Brain microvascular endothelial cell (primary cell): Measurements from ENCODE around the gene SLC35B2.

Source experiments
- DNase-seq: peaks from one replicate; pipeline ENCODE4 v3.0.0-alpha.2; 2020
- H3K27ac ChIP-seq: fragments of 250-450 bp; sonication (Bioruptor Pico); 2 replicates; pipeline ENCODE4 v1.5.1; 2020; ENCODE audit warnings: mild to moderate bottlenecking, moderate library complexity
- H3K27me3 ChIP-seq: fragments of 250-450 bp; sonication (Bioruptor Pico); replicated peaks from 2 replicates; pipeline ENCODE4 v1.5.1; 2020; ENCODE audit warnings: mild to moderate bottlenecking
- H3K36me3 ChIP-seq: fragments of 250-450 bp; sonication (Bioruptor Pico); replicated peaks from 2 replicates; pipeline ENCODE4 v1.5.1; 2020; ENCODE audit warnings: mild to moderate bottlenecking
- H3K4me3 ChIP-seq: 2 replicates; pipeline ENCODE4 v1.5.1; 2011; ENCODE audit warnings: low read depth, mild to moderate bottlenecking, control low read depth, low read length, moderate library complexity
- in situ Hi-C: cut with HindIII; loops from 2 replicates; pipeline ENCODE4 v1.10.0; 2017; ENCODE audit warnings: low sequenced_read_pairs, low pct_ligation_motif_present
- TF ChIP-seq, protein P1 (sequence below): IDR thresholded peaks from 2 replicates; pipeline ENCODE4 v1.5.1; 2011; ENCODE audit warnings: low read depth, mild to moderate bottlenecking, moderate library complexity, low read length, control low read depth, inconsistent platforms; ENCODE audit errors: missing control alignments

SLC35B2 gene

DNA sequence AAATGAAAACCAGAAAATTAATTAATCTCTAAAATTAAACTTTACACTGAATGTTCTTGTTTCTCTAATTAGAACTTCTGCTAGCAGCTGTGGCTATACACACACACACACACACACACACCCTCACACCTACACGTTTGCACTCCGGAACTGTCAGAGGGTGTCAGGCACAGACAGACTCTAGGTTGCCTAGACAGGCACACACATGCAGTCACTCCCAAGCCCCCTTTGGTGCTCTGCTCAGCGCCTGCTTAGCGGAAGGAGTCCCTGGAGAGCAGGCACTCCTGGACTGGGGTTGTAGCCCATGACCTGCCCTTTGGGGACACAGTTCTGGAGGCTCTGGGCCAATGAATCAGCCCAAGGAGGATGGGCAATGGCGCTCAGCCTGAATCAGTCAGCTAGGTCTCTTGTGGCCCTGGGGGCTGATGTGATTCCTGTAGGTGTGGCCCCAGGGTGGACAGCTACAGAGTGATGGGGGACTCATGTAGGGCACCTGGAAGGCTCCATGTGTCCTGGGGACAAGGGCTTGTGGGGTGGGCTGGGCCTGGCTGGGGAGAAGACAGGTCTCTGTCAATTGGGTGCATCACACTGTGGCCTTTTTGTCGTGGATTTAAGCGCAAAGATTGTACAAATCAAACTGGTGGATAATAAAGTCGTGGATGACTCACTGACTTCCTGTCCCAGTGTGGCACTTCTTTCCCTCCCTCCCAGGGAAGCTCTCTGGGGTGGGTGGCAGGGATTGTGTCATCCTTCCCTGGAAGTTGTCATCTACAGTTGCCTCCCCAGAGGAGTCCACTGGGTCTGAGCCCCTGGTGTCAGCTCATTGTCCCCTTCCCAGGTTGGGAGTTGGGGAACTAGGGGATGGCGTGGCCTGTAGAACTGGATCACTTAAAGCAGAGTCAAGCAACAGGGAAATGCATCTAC, 21.7 kb upstream of the SLC35B2 start:
- H3K36me3 ChIP-seq = no peaks in the 10 kb centered on the region
- no peak overlapping the region for H3K27ac ChIP-seq
- in situ Hi-C loops = no loop called here
- DNase-seq = no peak
- TF ChIP-seq, protein P1, sequence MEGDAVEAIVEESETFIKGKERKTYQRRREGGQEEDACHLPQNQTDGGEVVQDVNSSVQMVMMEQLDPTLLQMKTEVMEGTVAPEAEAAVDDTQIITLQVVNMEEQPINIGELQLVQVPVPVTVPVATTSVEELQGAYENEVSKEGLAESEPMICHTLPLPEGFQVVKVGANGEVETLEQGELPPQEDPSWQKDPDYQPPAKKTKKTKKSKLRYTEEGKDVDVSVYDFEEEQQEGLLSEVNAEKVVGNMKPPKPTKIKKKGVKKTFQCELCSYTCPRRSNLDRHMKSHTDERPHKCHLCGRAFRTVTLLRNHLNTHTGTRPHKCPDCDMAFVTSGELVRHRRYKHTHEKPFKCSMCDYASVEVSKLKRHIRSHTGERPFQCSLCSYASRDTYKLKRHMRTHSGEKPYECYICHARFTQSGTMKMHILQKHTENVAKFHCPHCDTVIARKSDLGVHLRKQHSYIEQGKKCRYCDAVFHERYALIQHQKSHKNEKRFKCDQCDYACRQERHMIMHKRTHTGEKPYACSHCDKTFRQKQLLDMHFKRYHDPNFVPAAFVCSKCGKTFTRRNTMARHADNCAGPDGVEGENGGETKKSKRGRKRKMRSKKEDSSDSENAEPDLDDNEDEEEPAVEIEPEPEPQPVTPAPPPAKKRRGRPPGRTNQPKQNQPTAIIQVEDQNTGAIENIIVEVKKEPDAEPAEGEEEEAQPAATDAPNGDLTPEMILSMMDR = no peak
- H3K4me3 ChIP-seq = no peak overlapping the region
- peaks cover 18% of the 10 kb centered on the region for H3K27me3 ChIP-seq

DNA sequence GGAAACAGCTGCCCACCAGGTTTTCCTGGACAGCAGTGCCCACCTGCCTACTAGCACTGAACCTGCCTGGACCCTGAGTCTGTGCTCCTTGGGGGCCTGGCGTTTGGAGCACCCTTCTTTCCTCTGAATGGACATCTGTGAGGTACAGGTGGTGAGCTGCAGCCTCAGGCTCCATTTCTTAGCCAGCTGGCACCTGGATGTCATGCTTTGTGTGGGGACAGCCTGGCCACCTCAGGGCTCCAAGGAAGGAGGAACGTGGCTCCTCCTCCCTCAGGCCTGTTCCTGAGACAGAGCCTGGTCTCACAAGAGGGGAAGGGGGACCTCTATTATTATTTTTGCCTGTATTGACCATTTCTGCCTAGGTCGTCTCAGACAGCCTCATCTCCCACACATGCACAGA, 21.0 kb upstream of the SLC35B2 start:
- Histone ChIP-seq H3K36me3 (no peaks in the 10 kb centered on the region), H3K27me3 (peaks cover 17% of the 10 kb centered on the region), H3K27ac (no peak overlapping the region), H3K4me3 (no peak overlapping the region)
- in situ Hi-C loops = no loop called here
- TF ChIP-seq, protein P1 = no peak
- DNase-seq = no peak

GRCh38 chr6:44277763-44278162, 20.4 kb upstream of the SLC35B2 start:
- TF ChIP-seq, protein P1 = no peak
- in situ Hi-C loops = no loop called here
- no peak for DNase-seq
- Histone ChIP-seq H3K36me3 (no peaks in the 10 kb centered on the region), H3K4me3 (no peak overlapping the region), H3K27me3 (peaks cover 23% of the 10 kb centered on the region), H3K27ac (no peak overlapping the region)

GRCh38 chr6:44276667-44277640, 19.6 kb upstream of the SLC35B2 start:
- TF ChIP-seq, protein P1 = no peak
- no peak overlapping the region for H3K27ac ChIP-seq
- H3K27me3 ChIP-seq = peaks cover 28% of the 10 kb centered on the region
- in situ Hi-C loops = no loop called here
- H3K4me3 ChIP-seq = no peak overlapping the region
- H3K36me3 ChIP-seq = no peaks in the 10 kb centered on the region
- DNase-seq = no peak

DNA sequence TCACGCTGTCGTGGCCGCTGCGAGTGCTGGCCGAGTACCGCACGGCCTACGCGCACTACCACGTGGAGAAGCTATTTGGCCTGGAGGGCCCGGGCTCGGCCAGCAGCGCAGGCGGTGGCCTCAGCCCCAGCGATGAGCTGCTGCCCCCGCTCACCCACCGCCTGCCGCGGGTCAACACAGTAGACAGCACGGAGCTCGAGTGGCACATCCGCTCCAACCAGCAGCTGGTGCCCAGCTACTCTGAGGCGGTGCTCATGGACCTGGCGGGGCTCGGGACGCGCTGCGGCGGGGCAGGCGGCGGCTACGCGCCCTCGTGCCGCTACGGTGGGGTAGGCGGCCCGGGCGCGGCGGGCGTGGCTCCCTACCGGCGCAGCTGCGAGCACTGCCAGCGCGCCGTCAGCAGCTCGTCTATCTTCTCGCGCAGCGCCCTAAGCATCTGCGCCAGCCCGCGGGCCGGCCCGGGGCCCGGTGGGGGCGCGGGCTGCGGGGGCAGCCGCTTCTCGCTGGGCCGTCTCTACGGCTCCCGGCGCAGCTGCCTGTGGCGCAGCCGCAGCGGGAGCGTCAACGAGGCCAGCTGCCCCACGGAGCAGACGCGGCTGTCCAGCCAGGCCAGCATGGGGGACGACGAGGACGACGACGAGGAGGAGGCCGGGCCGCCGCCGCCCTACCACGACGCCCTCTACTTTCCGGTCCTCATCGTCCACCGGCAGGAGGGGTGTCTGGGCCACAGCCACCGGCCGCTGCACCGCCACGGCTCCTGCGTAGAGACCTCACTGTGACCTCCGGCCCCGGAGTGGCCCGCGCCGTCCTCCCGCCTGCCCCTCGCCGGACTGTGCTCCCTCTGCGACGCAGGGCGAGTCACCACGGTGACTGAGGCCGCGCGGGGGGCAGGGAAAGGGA, 18.7 kb upstream of the SLC35B2 start:
- TF ChIP-seq, protein P1 = no peak
- in situ Hi-C loops = no loop called here
- H3K36me3 ChIP-seq = no peaks in the 10 kb centered on the region
- peak overlapping the region; percentile 15 for H3K4me3 ChIP-seq
- H3K27me3 ChIP-seq = peaks cover 35% of the 10 kb centered on the region
- no peak for DNase-seq
- H3K27ac ChIP-seq = no peak overlapping the region
